LoVo (cell line): Measurements from ENCODE around the gene LHFPL3.
A peak's percentile ranks its signal among the peaks of the same experiment; 100 is the strongest.
"Not testable (repeated sequence)": the region's sequence is repeated elsewhere in the genome, so short reads cannot be mapped to it uniquely, and the experiment has no call there.

Experiments
- DNase-seq: peaks from one replicate; pipeline ENCODE4 v3.0.0-alpha.2; 2016; ENCODE audit warnings: low spot score

Gene LHFPL3

DNA sequence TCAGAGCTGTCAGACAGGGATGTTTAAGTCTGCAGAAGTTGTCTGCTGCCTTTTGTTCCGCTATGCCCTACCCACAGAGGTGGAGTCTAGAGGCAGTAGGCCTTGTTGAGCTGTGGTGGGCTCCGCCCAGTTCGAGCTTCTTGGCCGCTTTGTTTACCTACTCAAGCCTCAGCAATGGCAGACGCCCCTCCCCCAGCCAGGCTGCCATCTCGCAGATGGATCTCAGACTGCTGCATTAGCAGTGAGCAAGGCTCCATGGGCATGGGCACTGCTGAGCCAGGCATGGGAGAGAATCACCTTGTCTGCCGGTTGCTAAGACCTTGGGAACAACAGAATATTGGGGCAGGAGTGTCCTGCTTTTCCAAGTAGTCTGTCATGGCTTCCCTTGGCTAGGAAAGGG, 267.2 kb downstream of the LHFPL3 start:
- not testable (repeated sequence) for DNase-seq

DNA sequence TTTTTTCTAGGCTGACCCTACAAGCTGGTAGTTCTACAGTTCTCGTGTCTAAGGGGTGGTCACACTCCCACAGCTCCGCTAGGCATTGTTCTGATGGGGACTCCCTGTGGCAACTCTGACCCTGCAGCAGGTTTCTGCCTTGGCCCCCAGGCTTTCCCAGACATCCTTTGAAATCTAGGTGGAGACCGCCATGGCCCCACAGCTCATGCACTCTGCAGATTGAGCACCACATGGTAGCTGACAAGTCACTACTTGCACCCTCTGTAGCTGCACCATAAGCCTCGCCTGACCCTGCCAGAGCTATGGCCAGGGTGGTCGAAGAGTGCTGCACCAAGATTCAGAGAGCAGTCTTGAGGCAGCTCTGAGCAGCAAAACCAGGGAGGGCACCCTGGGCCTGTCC, 275.6 kb downstream of the LHFPL3 start:
- DNase-seq, result no peak

DNA sequence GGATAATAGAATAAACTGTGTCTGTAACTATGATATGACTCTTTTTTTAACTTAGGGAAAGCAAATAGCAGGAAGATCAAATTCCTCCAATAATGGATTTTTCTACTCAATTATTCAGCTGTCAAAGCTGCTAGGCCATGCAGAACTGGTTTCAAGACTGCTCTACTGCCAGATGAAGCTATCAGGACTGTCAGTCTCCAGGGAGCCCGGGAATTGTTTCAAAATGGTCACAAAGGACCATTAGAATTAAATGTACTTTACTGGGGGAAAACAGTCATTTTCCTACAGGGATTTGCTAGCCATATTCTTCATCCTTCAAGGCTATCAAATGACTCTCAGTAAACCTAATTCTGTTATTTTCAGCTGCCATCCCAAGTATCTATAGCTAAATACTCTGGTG, 276.3 kb downstream of the LHFPL3 start:
- DNase-seq, result no peak

DNA sequence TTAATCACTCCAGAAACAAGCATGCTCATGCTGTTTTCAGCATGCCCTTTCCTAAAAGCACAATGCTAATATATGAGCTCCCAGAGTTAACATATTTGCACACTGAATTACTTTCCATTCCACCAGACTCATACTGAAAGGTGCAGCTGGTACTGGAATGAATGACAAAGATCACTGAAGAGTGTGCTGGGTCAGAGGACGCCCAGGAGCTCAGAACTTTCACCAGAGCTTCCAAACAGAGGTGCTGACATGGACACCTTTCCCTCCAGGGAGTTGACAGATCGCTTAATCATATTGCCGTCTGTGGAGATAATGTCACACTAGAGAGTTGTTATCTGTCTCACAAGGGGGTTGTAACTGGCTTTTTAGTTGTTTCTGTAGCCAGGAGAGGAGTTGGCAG, 292.9 kb downstream of the LHFPL3 start:
- DNase-seq, result no peak

DNA sequence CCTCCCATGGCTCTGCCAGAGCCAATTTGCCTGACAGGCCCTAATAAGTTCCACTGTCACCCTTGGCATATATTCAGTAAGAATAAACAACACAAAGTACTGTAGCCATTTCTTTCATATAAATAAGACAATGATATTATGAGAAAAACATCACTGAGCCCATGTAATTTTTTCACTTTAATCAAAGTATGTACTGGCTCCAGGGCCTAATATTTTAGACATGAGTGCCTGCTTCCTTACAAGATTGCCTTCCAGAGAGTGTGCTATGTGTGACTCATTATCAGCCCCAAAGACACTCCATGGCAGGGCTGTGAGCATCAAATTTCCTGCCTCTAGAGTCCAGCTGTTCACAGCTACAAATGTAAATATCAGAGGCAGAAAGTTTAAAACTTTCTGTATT, 297.6 kb downstream of the LHFPL3 start:
- no peak for DNase-seq

DNA sequence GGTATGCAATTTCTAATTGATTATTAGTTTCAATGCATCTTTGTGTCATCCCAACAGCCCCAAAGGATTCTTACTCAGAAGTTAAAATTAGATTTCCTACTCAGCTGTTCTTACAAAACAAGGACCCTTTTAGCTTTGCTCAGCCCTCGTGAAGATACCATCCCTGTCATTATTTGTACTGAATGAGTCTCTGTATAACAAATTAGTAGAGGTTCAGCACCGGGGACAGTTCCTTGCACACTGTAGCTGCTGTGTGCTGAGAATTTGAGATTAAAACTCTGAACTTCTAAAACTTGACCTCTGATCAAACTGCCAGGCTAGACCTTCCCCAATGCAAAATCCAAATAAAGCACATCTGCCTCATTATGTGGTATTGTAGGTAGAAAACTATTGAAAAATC, 299.1 kb downstream of the LHFPL3 start:
- peak; percentile 58 for DNase-seq

DNA sequence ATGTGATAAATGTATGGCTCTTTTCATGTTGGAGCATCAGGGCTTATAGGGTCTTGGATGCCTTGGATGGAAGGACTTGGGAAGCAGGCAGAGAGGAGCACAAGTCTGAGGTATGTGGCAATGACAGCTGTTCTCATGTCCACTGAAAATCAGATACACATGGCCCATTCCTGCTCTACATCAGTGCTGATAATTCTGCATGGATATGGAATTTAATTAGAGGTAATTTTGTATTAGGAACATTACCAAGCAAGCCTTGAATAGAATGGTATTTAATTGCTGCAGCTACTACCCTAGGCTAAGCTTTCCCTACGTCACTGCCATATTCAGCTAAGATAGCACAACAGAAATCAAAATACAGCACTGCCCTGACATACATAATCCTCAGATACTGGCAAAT, 299.6 kb downstream of the LHFPL3 start:
- DNase-seq, result no peak

DNA sequence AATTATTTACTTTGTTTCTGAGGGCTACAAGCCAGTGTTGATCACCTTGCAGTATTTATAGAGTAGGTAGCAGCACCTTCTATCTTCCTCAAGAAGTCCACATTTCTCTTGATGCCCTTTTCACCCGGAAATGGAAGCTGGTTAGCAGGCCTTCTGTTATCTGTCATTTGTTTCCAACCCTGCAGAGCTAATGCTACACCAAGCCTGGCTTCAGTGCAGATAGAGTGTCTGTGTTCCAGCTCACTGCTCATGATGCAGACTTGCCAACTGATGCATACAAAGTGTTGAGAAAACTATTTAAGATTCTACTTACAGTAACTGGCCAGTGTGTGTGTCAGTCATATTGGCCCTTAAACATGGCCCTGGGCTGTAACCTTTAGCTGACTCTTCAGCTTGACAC, 301.0 kb downstream of the LHFPL3 start:
- DNase-seq, result no peak

DNA sequence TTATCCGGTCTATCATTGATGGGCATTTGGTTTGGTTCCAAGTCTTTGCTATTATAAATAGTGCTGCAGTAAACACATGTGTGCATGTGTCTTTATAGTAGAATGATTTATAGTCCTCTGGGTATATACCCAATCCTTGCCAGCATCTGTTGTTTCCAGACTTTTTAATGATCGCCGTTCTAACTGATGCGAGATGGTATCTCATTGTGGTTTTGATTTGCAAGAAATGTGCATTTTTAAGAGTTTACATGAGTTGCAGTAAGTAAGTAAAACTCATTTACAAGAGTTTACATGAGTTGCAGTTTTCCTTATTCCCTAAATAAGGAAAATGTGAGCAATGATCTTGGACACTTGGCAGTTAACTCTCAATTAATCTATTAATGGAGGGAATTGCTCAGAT, 312.1 kb downstream of the LHFPL3 start:
- DNase-seq, result no peak

DNA sequence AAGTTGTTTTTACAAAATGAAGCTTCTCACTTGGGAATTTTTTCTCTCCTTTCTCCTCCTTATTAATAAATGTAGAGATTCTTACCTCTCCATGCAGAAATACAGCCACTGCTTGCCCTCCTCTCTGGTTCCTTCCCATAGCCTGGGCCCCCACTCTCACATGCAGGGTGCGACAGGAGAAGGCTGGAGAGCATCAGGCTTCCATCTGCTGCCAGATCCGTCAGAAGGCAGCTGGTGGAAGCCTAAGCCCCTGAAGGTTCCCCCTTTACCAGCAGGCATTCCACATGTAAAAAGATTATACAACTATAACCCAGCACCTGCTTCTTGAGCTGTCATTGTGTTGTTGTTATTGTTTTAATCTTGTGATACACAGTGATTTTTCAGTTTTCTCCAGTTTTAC, 314.2 kb downstream of the LHFPL3 start:
- no peak for DNase-seq

DNA sequence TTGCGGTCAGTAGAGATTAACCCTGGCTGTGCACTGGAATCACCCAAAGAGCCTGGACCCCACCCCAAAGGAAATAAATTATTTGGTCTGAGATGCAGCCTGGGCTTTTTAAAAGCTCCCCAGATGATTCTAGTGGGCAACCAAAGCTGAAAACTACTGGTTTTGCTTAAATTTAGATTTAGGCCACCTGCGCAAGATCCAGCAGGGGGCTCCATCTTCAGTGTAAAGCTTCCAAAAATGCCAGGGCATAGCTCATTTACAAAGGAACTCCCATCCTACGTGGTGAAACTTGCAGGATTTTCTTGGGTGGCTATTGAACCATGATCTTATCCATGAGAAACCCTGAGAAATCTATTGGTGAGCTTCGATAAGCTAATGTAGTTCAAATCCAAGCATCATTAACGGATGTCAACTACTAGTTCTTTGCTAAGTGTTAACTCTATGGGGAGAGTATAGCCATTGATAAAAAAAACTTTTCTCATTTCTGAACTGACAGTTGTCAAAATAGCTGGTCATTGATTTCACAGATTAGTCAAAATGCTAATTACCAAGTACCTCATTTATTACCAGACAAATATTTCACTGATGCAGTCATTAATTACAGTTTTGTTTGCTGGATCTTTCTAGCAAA, 315.3 kb downstream of the LHFPL3 start:
- no peak for DNase-seq

DNA sequence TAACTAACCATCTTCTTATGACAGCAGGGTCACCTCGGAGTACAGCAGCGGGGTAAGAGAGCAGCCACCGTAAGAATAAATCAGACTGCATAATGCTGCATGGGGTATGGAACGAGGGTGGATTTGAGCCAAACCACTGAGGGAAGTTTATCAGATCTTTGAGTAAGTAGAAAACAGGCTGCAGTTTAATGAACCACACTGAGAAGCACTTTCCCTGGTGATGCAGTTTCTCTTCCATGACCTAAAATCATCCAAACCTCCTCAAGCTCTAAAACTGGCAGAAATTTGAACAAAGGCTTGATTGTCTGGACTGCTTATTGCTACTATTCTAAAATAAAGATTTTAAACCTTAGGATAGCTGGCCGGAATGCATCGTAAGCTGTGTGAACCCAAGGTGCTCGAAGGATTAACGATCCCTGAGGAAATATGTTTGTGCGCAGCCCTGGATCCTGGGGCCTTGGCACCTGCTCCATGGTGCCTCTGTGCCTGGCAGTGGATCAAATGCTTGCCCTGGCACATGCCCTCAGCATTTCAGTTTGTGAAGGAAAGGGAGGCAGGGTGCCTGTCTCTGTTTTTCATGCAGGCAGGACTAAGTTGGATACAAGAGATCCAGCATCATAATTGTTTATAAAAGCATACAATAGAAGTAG, 322.7 kb downstream of the LHFPL3 start:
- DNase-seq, result no peak

DNA sequence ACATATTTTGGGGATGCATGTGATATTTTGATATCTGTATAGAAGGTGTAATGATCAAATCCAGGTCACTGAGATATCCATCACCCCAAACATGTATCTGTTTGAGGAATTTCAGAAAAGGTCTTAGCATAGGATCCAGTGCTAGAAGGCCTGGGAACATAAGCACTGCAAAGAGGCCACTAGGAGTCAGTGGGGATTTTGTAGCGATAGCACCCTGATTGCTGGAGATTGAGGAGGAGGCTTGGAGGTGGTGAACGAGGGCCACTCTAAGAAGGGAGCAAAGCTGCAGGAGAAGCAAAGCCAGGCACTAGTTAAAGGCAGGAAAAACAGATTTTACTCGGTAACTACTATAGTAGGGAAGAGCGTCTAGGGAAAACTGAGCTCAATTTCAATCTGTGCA, 324.0 kb downstream of the LHFPL3 start:
- DNase-seq, result no peak

DNA sequence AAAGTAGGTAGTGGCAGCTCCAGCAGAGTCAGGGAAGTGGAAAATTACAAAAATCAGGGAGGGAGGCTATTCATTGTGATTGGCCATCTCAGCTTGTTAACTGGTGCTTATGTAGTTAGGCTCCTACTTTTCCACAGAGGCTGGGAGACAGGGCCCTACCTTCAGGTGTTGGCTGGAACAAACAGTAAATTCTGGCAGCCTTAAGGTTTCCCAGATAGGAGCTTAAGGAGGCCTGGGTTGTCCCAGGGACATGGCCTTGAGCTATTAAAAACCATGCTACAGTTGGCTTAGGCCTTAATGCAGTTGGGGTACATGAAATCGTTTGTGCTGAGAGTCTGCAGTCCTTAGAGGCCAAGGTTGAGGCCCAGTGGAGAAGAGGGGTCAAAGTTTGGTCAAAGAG, 324.5 kb downstream of the LHFPL3 start:
- DNase-seq, result no peak

DNA sequence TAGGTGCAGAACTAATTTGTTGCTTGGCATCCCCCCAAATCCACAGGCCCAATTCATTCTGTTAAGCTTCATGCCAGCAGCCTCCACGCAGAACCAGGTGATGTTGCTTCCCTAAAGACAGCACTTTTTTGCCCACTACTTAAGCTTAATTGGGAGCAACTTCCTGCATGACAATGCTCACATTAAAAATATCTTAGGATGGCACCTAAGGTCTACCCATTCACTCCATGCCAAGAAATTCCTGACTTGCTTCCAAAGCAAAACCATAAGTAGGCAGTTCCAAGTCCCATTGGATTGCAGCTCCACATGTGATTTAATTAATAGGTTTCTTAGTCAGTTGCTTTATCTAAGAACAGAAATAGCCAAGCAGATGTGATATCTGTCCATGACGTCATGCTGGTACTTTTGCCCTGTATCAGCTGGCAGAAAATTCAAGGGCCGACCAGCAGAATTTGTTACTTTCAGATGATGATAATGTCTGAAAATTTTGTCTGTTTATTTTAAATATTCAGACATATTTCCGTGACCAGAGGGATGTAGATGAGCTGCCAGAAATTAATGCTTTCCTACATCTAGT, 325.5 kb downstream of the LHFPL3 start:
- DNase-seq, result no peak

DNA sequence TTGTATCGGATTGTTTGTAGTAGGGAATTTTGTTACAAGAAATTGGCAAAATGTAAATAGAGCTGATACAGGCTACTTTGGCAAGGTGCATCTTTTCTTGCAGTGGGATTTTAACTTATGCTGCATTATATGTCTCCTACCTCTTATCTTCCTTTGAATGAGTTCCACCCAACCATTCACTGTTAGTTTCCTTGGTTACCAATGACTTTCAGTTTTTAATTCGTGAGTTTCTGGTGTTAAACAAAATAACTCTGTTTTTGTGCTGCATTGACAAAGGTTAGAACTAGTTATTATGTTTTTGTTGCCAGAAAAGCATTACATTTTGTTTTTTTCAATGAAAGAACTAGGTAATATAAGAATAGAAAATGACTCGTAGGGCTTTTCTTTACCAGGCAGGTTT, 327.2 kb downstream of the LHFPL3 start:
- DNase-seq, result no peak

DNA sequence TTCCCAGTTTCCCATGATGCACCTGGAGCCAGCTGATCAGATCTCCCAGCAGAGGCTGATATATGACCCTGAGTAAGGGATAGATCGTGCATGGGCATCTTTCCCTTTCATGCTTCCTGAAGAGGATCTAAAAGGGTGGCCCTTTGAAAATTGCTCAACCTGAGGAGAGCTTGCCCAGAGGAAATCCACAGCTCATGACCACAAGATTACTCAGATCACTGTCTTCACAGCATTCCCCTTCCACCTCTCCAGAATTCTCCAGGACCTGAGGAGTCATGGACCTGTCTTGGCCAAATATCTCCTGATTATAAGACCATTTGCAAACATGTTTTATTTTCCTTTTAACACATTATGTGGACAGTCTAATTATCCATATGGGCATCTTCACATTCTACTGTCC, 328.1 kb downstream of the LHFPL3 start:
- no peak for DNase-seq

DNA sequence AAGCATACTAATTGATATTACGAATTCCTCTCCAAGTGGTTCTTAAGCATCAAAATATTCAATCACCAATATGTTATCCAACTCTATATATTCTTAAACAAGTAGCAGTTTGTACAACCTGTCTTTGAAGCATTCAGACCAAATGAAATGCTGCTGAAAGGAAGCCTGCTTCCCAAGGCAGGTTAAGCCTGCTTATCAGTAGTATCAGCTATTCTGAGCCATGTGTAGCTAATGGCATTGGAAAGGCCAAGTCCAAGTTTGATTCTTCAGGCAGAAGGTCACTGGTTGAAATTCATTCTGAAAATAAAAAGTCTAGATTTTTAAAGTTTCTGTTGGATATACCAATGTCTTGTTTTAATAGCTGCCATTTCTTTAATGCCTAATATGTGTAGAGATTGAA, 328.7 kb downstream of the LHFPL3 start:
- DNase-seq, result no peak

DNA sequence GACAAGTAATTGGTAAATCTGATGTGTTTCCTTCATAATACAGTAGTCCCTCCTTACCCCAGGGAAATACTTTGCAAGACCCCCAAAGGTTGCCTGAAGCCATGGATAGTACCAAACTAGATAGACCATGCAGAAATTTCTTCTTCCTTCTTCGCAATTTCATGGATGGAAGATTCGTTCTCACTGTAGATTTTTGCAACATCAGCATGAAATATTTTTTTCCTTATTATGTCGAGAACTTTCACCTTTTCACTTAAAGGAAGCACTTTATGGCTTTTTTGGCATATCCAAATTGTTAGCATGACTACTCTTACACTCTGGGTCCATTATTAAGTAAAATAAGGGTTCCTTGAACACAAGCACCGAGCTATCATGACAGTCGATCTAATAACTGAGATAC, 333.2 kb downstream of the LHFPL3 start:
- no peak for DNase-seq

DNA sequence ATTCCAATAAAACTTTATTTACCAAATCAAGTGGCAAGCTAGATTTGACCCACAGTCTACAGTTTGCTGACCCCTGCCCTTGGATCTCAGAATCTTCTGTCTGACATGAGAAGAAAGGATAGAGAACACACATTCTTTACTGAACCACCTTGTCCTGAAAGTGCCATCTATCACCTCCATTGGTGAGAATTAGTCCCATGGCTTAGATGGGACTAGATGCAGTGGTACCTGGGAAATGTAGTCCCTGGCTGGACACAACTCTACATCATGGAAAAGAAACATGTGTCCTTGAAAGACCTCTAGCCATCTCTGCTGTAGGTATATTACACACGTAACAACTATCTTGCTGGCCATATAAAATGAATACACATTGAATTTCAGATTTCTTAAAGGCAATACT, 336.2 kb downstream of the LHFPL3 start:
- no peak for DNase-seq

DNA sequence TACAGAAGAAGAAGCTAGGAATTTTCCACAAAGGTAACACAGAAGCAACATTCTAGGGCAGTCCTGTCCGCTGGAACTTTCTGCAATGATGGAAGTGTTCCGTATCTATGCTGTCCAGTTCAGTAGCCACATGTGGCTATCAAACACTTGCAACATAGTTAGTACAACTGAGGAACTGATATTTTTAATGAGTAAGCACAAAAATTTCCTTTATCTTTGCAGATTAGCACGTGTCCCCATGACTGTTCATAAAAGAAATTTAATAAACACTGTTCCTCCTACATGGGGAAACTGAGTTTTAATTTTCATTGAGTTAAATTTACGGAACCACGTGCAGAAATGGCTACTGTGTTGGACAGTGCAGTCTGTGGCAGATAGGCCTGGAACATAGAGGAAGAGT, 349.2 kb downstream of the LHFPL3 start:
- no peak for DNase-seq

DNA sequence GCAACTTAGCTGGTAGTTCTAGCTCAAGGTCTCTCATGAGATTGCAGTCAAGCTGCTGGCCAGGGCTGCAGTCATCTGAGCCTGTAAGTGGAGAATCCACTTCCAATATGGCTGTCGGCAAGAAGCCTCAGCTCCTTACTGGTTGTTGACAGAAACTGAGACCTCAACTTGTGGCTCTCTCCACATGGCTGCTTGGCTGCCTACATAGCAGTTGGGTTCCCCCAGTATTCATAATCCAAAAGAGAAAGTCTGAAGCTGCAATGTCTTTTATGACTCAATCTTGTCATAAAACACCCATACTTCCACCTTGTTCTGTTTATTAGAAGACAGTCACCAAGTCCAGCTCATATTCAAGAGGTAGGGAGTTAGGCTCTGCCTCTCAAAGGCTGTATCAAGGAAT, 350.7 kb downstream of the LHFPL3 start:
- no peak for DNase-seq

DNA sequence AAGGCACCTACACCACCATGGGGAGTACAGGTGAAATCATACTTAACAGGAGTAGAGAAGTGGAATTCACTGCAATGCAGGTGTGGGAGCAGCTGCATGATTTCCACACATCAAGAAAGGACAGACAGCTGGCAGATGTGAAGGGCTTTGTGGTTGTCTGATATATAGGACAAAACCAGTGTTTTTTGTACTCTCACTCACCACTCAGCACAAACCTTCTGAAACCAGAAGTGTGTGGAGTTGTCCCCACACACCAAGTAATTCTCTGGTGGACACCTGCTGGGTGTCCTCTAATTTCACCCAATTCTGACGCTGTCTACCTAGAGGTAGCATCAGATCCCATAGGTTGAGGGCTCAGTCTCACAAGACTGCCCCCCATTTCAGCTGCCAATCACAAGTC, 357.9 kb downstream of the LHFPL3 start:
- no peak for DNase-seq

DNA sequence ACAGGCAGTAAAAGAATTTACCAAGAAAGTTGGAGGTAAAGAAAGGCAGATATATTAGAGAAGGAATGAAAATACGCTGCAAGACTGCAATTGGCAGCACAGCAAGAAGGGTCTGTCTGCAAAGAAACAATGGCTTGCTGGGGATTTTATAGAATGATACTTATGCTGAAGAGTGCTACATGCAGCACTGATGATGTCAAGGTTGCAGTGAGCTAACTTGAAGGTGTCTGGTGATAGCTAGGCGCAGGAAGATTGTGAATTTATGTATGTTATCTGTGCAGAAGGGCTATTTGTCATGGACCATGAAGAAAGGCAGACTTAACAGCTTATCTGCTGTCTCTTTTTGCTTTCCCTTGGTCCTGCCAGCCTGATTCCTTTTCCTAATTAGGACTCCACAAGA, 366.3 kb downstream of the LHFPL3 start:
- DNase-seq, result no peak
